Sigmoid colon (tissue), 4 donors: ENCODE measurements around the gene CFLAR.

ENCODE experiments used
- CTCF ChIP-seq, 4 experiments: fragments of 450-650 bp in 3 of 4; fragments of 200-600 bp in 1 of 4; IDR thresholded peaks; one replicate each; pipeline ENCODE4 v1.5.1; 2016 to 2019; ENCODE audit warnings: antibody characterized with exemption in 4 of 4, mild to moderate bottlenecking in 3 of 4, moderate library complexity in 2 of 4
- EP300 ChIP-seq, 4 donors: sonication (generic); formaldehyde crosslinking; IDR thresholded peaks; one replicate each; pipeline ENCODE4 v1.6.1; 2017; ENCODE audit warnings: antibody characterized with exemption in 4 of 4
- POLR2A ChIP-seq, 2 donors: fragments of 450-650 bp; IDR thresholded peaks; one replicate each; pipeline ENCODE4 v1.6.1; 2016; ENCODE audit warnings: antibody characterized with exemption in 2 of 2, mild to moderate bottlenecking in 2 of 2, moderate library complexity in 2 of 2
- POLR2AphosphoS5 ChIP-seq, 4 donors: sonication (generic); formaldehyde crosslinking; IDR thresholded peaks; one replicate each; pipeline ENCODE4 v1.6.1; 2017; ENCODE audit warnings: antibody characterized with exemption in 4 of 4

GRCh38 chr2:201073071-201073470, 42.9 kb upstream of the CFLAR start:
- no peak for TF ChIP-seq POLR2AphosphoS5 (IDR thresholded peaks at IDR 0.05)
- TF ChIP-seq POLR2A (IDR thresholded peaks at IDR 0.05), result no peak
- no peak for TF ChIP-seq CTCF (IDR thresholded peaks at IDR 0.05)
- no peak for TF ChIP-seq EP300 (IDR thresholded peaks at IDR 0.05)
